GM19240 (cell line): ENCODE results near the gene CD81.

Experiments used
- DNase-seq: peaks from one replicate; pipeline ENCODE4 v3.0.0; 2011; ENCODE audit warnings: low spot score; ENCODE audit not compliant: insufficient read length

The CD81 gene

GRCh38 chr11:2375964-2376551, 1.1 kb upstream of the CD81 start:
- no peak for DNase-seq

DNA sequence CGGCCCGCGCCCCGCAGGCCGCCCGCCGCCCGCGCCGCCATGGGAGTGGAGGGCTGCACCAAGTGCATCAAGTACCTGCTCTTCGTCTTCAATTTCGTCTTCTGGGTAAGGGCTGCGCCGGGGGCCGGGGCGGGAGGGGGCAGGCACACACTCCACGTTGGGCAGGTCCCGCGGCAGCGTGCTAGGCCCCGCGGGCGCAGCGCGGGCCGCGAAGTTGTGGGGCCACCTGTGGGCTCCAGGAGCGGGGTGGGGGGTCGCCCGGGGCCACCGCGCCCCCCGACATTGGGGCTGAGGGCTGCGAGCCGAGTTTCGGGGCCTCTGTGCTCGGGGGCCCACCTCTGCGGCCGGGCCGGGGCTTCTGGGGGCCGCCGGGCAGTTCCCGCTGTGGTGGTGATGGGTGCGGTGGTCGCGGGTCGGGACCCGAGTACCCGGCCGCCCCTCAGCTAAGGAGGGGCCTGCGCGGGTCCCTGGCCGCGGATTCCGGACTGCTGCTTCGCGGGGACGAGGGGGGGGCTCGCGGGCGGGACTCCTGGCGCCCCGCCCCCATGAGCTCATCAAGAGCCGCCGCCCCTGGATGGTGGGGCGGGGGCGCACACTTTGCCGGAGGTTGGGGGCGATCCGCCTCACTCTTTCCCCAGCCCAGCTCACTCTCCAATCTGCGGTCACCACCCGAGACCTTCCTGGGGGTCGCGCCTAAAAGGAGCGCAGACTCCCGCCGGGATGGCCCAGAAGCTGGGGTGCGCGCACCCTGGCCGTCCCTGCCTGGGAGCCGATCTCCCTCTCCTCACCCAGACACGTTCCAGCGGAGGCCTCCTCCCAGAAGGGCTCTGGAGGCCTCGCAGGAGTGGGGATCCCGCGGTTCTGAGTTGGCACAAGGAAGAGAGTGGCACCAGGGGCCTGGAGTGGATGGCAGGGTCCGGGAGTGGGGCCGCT, 667 bp downstream of the CD81 start:
- DNase-seq: peak; percentile 65

GRCh38 chr11:2378527-2379210, 1.6 kb downstream of the CD81 start:
- DNase-seq: no peak

- no peak for DNase-seq
These were observed 2.5 kb downstream of the CD81 start for GRCh38 chr11:2379466-2380174.

GRCh38 chr11:2380396-2380795, 3.3 kb downstream of the CD81 start:
- no peak for DNase-seq

GRCh38 chr11:2380807-2381350, 3.8 kb downstream of the CD81 start:
- no peak for DNase-seq

- DNase-seq: no peak
These were observed 4.5 kb downstream of the CD81 start for GRCh38 chr11:2381494-2382128.

DNA sequence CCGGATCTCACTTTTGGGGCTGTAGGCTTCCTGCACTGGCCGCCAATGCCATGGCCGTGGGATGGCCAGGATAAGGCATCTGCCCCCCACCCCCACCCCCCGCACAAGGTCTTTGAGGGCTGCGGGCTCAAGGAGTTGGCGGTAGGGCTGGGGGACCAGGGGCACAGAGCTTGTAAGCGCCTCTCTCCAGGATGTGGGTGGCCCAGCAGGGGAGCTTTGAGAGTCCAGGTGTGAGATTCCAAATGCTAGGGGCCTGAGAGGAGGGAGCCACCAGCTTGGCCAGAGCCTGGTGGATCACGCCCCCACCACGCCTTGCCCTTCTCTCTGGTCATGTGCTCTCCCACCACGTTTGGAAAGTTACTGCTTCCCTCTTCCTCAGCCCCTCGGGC, 5.0 kb downstream of the CD81 start:
- no peak for DNase-seq

DNA sequence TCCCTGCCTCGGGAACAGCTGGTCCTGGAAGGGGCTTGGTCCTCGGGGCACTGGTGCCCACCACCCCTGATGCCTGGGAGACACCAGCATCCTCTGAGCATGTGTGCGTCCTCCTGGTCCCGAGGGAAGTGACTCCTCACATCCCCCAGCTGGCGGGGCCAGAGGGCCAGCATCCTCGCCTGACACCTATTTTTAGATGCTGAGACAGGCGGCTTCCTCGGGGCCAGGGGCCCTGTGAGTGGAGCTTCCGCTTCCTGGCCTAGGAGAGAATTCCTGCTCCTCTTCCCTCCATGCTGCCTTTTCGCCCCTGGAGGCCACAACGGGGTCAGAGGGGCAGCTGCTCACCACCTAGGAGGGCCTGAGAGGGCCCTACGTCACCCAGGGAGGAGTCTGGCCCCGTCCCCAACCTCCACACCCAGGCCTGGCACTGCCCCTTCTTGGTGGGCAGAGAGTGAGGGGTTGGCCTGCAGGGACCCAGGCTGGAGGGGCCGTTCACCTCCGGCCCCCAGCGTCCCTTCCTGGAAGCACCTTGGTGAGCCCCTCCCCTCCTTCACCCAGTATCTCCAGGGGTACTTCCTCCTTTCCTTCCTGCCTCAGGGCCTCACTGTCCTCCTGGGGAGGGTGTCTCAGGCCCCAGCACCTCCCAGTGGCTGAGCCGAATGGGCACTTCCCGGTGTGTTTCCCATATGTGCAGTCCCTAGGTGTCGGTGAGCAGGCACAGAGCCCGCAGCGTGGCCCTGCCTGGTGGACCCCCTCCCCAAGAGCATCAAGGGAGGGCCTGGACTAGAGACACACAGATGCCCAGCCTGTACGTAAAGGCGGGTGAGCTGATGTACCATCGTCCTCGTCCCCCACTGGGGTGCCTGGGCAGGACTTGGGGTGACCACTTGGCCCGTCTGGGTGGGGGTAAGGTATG, 6.1 kb downstream of the CD81 start:
- no peak for DNase-seq

DNA sequence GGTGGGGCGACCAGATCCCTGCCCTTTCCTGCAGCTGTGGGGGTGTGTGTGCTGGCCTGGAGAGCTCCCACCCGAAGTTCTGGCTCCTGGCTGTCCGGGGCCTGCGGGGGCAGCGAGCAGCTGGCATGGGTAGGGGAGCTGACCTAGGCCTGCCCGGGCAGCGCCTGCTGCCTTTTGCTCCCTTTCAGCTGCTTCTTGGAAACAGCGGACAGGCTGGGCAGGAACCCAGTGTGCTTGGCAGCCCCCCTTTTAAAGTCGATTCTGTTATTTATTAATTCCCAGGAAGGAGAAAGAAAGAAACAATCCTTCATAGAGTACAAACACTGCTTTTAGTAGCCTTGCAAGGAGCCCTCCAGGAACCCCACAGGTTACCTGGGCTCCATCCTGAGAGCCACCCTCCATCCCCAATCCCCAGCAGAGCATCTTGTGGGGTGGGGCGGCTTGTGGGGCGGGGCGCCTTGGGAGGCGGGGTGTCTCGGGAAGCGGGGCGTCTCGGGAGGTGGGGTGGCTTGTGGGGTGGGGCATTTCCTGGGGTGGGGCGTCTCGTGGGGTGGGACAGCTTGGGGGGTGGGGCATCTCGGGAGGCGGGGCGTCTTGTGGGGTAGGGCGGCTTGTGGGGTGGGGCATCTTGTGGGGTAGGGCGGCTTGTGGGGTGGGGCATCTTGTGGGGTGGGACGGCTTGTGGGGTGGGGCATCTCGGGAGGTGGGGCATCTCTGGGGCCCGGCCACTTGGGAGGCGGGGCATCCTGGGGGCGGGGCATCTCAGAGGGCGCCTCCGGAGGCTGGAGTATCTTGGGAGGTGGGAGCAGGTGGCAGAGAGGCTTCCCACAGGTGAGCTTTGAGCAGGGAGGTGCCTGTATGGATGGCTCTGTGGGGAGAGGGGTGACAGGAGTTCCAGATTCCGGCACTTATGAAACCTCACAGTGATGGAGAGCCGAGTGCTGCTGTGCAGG, 7.0 kb downstream of the CD81 start:
- no peak for DNase-seq

DNA sequence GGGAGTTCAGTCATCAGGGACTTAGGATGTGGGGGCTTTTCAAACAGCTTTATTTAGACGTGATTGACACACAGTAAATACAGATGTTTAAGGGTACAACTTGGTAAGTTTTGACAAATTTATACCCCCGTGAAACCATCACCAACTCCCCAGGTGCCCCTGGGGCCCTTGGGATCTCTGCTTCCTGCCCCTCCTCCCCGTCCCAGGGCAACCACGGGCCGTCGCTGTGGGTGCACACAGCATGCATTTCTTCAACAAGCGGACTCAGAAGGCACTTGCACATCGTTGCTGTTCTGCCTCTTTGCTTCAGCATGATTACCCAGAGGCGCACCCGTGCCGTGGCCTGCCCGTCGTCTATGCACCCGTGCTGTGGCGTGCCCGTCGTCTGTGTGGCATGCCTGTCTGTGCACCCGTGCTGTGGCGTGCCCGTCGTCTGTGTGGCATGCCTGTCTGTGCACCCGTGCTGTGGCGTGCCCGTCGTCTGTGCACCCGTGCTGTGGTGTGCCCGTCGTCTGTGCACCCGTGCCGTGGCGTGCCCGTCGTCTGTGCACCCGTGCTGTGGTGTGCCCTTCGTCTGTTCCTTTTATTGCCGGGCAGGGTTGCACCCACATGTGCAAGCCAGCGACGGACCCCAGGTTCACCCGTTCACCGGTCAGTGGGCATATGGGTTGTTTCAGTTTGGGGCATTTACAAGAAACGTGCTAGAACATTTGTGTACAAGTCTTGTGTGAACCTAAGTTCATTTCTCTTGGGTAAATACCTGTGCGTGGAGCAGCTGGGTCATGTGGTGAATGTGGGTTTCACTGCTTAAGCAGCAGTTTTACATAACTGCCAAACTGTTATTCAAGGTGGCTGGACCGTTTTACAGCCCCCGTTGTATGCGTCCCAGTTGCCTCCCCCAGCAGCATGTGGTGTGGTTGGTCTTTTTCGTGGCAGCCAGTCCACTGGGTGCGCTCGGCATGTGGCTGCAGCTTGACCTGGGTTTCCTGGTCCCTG, 8.3 kb downstream of the CD81 start:
- no peak for DNase-seq

GRCh38 chr11:2386591-2386990, 9.5 kb downstream of the CD81 start:
- no peak for DNase-seq

GRCh38 chr11:2387266-2387987, 10.3 kb downstream of the CD81 start:
- DNase-seq: no peak

DNA sequence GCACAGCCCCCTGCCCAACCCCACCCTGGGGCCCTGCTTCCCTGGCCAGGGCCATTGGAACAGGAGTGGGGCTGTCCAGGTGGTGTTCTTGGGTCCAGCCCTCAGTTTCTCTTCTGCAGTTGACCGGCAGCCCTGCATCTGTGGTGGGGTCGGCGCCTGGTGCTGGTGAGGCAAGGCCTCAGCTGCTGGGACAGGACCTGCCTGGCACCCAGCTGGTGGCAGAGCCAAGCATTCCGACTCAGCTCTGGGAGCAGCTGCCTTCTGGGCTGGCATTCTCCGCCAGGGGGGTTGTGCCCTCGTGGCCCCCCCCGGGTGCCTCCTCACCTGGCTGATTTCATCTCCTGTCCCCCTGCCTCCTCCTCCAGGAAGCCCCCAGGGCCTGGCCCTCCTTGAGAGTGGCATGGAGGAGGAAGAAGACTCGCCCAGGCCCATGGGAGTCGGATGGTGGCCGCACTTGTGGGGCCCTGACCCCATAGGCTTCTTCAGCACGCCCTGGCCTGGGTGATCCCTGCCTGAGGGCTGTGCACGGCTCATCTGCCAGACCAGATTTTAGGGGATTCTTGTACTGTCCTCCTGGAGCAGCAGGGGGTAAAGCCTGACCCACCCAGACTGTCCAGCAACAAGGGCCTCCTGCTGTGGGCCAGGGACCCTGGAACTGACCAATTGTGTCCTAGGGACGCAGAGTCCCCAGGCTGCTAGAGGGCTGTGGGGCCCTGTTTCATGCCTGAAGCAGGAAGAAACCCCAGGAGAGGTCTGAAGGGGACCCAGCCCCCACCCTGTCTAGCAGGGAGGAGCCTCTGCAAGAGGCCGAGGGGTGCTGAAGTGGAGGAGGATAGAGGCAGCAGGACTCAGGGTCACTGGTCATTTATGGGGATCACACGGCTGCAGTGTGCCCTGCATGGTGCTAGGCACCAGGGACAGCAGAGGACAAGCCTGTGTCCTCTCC, 11.6 kb downstream of the CD81 start:
- DNase-seq: no peak

GRCh38 chr11:2389377-2390026, 12.4 kb downstream of the CD81 start:
- DNase-seq: no peak
